Thyroid gland (tissue), 4 donors: Measurements from ENCODE around the gene KRT78. TPM values are rescaled to one million over a fixed set of nuclear protein-coding genes. Genes with fewer than 3 reads are reported as not detected.

Experiments used
- DNase-seq, 2 donors: peaks; one replicate each; pipeline ENCODE4 v3.0.0-alpha.2; 2019
- H3K27ac ChIP-seq, 3 donors: fragments of 200-600 bp; sonication (generic); 1 replicate in 2 of 3; 2 replicates in 1 of 3; pipeline ENCODE4 v1.5.1; 2016 to 2019; ENCODE audit warnings: mild to moderate bottlenecking in 1 of 3, moderate library complexity in 1 of 3
- H3K27me3 ChIP-seq: fragments of 200-600 bp; sonication (generic); one replicate; pipeline ENCODE4 v1.5.1; 2019
- H3K36me3 ChIP-seq, 2 donors: fragments of 200-600 bp; sonication (generic); one replicate each; pipeline ENCODE4 v1.5.1; 2016 to 2019
- H3K4me1 ChIP-seq, 2 donors: fragments of 200-600 bp; sonication (generic); one replicate each; pipeline ENCODE4 v1.5.1; 2017 to 2019
- H3K4me3 ChIP-seq, 3 donors: fragments of 200-600 bp; sonication (generic); replicated peaks in 1 of 3; 1 replicate in 2 of 3; 2 replicates in 1 of 3; pipeline ENCODE4 v1.5.1; 2016; ENCODE audit warnings: mild to moderate bottlenecking in 1 of 3
- H3K9me3 ChIP-seq: fragments of 200-600 bp; sonication (generic); one replicate; pipeline ENCODE4 v1.5.1; 2017
- POLR2A ChIP-seq, 2 donors: fragments of 450-650 bp; IDR thresholded peaks; one replicate each; pipeline ENCODE4 v1.6.1; 2017; ENCODE audit warnings: antibody characterized with exemption in 2 of 2, mild to moderate bottlenecking in 2 of 2, moderate library complexity in 1 of 2
- WGBS, 2 donors: methylation state at CpG; one replicate each; pipeline ENCODE4 v1.1.5; 2017; 5-methylcytosine and 5-hydroxymethylcytosine counted together
- intact Hi-C: fragments of 100-400 bp; cut with DNase I; formaldehyde crosslinking; loops from one replicate; pipeline ENCODE4 v1.15.1; 2023
- total RNA-seq, 4 donors: library from RNA; depleted of rRNA; stranded (reverse); fragments of >200 nt; gene quantifications; one replicate each; pipeline ENCODE4 v1.2.3, GENCODE V29; 2016
- TF ChIP-seq, protein P1 (sequence below), 6 experiments: fragments of 200-600 bp in 3 of 6; fragments of 450-650 bp in 3 of 6; sonication (generic) in 3 of 6; IDR thresholded peaks; one replicate each; pipeline ENCODE4 v1.5.1; 2016 to 2019; ENCODE audit warnings: antibody characterized with exemption in 6 of 6, mild to moderate bottlenecking in 2 of 6, inconsistent platforms in 1 of 6, moderate library complexity in 1 of 6

Gene KRT78
- total RNA-seq, 4 donors from 2014 or later: 0.40 TPM; not detected in 3

DNA sequence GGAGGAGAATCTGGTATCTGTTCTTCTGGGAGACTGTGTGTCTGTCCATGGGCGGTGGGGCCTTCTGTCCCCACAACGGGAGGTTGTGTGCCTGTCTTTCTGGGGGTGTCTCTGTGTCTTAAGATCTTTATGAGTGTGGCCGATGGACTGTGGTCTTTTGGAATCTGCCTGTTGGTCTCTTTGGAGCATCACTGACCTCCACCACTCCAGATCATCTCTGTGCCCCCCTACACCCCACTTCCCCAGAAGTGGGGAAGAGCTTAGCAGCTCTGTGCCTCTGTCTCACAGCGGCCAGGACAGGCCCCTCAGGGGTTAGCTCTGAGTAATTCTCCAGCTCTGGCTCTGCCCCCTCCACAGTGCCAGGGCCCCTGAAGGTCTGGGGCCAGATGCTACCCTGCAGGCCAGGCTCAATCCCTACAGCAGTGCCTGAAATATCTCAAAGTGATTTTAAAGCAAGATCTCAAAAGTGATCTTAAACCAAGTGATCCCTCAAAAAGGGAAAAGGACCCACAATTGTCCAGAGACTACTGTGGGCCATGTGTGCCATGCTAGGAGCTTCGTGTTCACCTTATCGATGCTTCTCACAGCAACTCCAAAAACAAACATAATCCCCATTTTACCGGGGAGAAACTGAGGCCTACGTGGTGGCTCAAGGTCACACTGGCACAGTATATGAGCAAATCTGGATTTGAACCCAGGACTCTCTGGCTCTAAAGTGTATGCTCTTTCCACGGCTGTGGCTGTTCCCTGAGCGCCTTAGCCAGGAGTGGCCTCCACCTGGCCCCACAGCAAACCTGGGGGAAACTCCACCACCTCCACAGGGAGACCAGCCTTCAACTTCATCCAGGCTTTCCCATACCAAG is 26.0 kb upstream of the KRT78 start:
- intact Hi-C loops: loop anchor here (5.0 kb wide), 2 partner anchors 498 to 718 kb away; no protein-coding TSS in a partner anchor
- WGBS, 2 donors: 78 to 80% methylated on average over 10 of the region's 10 CpGs
- Histone ChIP-seq H3K27ac (peak overlapping the region; percentile 78 to 90 (median 81)), H3K36me3 (no peaks in the 10 kb centered on the region), H3K4me1 (peaks cover 33 to 73% of the 10 kb centered on the region in 2 donors), H3K27me3 (no peaks in the 10 kb centered on the region), H3K4me3 (no peak overlapping the region), H3K9me3 (no peaks in the 10 kb centered on the region)
- TF ChIP-seq, protein P1, sequence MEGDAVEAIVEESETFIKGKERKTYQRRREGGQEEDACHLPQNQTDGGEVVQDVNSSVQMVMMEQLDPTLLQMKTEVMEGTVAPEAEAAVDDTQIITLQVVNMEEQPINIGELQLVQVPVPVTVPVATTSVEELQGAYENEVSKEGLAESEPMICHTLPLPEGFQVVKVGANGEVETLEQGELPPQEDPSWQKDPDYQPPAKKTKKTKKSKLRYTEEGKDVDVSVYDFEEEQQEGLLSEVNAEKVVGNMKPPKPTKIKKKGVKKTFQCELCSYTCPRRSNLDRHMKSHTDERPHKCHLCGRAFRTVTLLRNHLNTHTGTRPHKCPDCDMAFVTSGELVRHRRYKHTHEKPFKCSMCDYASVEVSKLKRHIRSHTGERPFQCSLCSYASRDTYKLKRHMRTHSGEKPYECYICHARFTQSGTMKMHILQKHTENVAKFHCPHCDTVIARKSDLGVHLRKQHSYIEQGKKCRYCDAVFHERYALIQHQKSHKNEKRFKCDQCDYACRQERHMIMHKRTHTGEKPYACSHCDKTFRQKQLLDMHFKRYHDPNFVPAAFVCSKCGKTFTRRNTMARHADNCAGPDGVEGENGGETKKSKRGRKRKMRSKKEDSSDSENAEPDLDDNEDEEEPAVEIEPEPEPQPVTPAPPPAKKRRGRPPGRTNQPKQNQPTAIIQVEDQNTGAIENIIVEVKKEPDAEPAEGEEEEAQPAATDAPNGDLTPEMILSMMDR (IDR thresholded peaks at IDR 0.05): no peak
- TF ChIP-seq POLR2A (IDR thresholded peaks at IDR 0.05): no peak
- no peak for DNase-seq

DNA sequence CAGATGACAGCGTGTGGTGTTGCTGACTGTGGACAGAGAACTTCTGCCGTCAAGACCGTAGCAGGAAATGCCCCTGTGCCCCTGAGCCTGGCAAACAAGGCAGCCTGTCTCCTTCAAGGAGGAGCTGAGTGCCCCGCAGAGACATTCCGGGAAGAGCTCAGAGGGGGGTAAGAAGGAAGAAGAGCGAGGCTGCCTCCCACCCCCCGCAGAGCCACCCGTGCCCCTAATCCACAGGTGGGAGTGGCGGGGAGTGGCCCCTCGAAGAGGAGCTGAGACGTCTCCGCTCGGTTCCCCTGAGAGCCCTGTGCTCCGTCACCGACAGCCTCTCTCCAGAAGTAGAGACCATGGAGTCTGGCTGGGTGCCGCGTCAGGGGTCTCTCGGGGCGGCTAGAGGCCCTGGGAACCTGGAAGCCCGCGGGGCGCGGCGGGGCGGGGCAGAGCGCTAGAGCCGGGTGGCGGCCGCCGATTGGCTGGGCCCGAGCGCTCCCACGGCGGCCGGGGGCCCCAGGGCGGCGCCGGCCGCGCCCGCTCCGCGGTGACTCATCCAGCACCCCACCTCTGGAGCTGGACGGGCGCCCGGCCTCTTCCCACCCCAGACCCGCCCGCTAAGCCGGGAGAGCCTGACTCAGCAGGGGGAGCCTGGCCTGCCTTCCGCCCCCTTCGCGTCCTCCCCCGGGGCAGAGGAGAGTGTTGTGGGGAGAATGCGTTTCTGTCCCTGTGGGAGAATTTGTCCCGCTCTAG is 25.2 kb upstream of the KRT78 start:
- Histone ChIP-seq H3K4me1 (peaks cover 28 to 65% of the 10 kb centered on the region in 2 donors), H3K4me3 (peak overlapping the region in 1 of 3 donors; percentile 32), H3K27ac (peak overlapping the region; percentile 78 to 90 (median 81)), H3K36me3 (no peaks in the 10 kb centered on the region), H3K9me3 (no peaks in the 10 kb centered on the region), H3K27me3 (no peaks in the 10 kb centered on the region)
- intact Hi-C loops: no loop called here
- DNase-seq: peak; percentile 92 to 94
- 2 to 11% methylated on average over 11 of the region's 55 CpGs for WGBS, 2 donors
- peak in 1 of 2 donors; percentile 63 for TF ChIP-seq POLR2A (IDR thresholded peaks at IDR 0.05)
- TF ChIP-seq, protein P1 (IDR thresholded peaks at IDR 0.05): no peak

GRCh38 chr12:52873513-52873831 is 24.7 kb upstream of the KRT78 start:
- intact Hi-C loops: no loop called here
- Histone ChIP-seq H3K4me1 (peaks cover 28 to 60% of the 10 kb centered on the region in 2 donors), H3K27ac (peak overlapping the region; percentile 77 to 90 (median 78)), H3K36me3 (no peaks in the 10 kb centered on the region), H3K27me3 (no peaks in the 10 kb centered on the region), H3K9me3 (no peaks in the 10 kb centered on the region), H3K4me3 (no peak overlapping the region)
- DNase-seq: no peak
- no peak for TF ChIP-seq POLR2A (IDR thresholded peaks at IDR 0.05)
- TF ChIP-seq, protein P1 (IDR thresholded peaks at IDR 0.05): no peak
- WGBS, 2 donors: 66 to 68% methylated on average over 4 of the region's 4 CpGs

- intact Hi-C loops: no loop called here
- H3K9me3 ChIP-seq: no peaks in the 10 kb centered on the region
- H3K27ac ChIP-seq: peak overlapping the region in 2 of 3 donors; percentile 47 to 90
- DNase-seq: no peak
- H3K27me3 ChIP-seq: no peaks in the 10 kb centered on the region
- no peak overlapping the region for H3K4me3 ChIP-seq
- H3K4me1 ChIP-seq: peaks cover 28 to 56% of the 10 kb centered on the region in 2 donors
- H3K36me3 ChIP-seq: no peaks in the 10 kb centered on the region
- TF ChIP-seq, protein P1 (IDR thresholded peaks at IDR 0.05): no peak
- TF ChIP-seq POLR2A (IDR thresholded peaks at IDR 0.05): no peak
- 86 to 94% methylated on average over 13 of the region's 13 CpGs for WGBS, 2 donors
Measured at GRCh38 chr12:52872644-52873389, 24.0 kb upstream of the KRT78 start.
